NOMO-1 (cell line): ENCODE data around the gene STK35.
"Not testable (repeated sequence)": the region's sequence is repeated elsewhere in the genome, so short reads cannot be mapped to it uniquely, and the experiment has no call there.

Experiments
- DNase-seq, 2 experiments: peaks; one replicate each; lab custom pipeline; 2025; ENCODE audit not compliant: unreplicated experiment in 2 of 2; lab: John Stamatoyannopoulos, UW

STK35 gene

GRCh38 chr20:2156224-2156623, 54.6 kb downstream of the STK35 start:
- DNase-seq: no peak

- DNase-seq: no peak
Measured at GRCh38 chr20:2156666-2157624, 55.3 kb downstream of the STK35 start.

DNA sequence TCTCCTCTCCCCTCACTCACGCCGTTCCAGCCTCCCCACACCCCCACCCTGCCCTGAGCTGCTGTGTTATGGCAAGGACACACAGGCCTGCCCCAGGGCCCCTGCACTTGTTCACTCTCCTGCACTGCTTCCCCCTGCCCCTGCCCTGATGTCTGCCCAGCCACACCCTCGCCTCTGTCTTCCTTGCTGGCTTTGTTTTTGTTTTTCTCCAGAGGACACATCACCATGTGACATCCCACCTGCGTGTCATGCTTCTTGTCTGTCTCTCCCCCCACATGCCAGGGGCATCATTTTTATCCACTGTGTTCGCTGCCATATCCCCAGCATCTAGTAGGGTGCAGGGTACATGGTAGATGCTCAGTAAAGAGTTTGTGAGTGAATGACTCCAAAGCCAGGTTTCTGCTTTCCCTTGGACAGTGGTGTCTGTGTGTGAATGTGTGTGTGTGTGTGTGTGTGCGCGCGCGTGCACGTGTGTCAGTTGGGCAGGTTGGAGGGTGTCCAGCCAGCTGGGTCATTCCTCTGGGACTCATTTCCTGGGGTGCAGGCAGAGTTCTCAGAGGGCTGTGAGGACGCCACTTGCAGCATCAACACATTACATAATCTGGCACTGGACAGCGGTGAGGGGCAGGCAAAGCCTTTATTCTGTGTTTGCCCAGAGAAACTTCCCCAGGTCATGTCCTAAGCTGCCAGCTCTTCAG, 60.6 kb downstream of the STK35 start:
- no peak for DNase-seq

GRCh38 chr20:2162823-2163166, 61.2 kb downstream of the STK35 start:
- no peak for DNase-seq

DNA sequence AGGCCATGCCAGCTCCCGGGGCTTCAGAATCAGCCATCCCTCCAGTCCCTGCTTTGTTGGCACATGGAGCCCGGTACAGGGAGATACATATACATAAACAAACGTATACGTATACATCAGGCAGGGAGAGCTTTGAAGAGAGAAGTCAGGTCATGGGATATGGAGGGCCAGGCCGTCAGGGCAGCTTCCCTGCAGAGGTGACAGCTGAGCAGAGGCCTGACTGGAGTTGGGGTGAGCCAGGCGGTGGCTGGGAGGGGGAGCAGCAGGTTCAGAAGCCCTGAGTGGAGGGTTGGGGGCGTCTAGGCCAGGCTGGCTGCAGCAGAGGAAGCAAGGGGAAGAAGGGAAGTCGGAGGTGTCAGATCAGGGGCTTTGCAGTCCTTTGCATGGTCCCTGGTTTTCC, 61.7 kb downstream of the STK35 start:
- DNase-seq: no peak

- DNase-seq: no peak
Measured at GRCh38 chr20:2163757-2164156, 62.1 kb downstream of the STK35 start.

DNA sequence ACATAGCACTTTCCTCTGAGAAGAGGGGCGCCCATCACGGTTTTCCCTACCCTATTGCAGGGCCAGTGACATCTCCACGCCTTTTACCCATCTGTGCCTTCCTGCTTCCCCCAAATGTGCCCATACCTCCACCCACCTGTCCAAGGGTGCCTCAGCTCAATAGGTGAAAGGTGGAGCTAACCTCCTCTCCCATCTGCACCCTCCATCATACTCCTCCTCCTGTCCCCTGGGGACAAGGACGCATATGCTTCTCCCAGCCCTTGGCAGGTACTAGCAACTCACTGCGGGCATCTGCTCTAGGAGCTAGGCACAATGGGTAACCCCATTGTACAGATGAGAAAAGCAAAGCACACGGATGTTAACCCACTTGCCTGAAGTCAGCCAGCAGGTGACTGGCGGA, 62.8 kb downstream of the STK35 start:
- no peak for DNase-seq

DNA sequence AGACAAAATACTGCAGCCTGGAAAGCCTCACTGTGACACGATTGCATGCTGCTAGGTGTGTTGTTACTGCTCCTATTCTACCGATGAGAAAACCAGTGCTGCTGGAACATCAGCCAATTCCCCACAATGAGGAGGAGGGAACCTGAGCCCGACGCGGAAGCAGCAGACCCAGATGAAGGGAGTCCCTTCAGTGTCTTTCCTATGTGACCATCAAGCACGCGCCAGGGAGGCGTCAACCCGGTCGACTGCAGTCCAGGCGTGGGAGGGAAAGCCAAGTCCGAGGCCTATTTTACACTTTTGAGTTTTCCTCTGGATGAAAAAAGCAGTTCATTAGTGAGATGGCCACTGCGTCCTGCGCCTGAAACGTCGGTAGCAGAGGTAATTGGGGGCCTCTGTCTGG, 63.3 kb downstream of the STK35 start:
- DNase-seq: no peak

- DNase-seq: no peak
Measured at GRCh38 chr20:2165871-2166270, 64.2 kb downstream of the STK35 start.

GRCh38 chr20:2167112-2167511, 65.5 kb downstream of the STK35 start:
- DNase-seq: no peak

- no peak for DNase-seq
Measured at GRCh38 chr20:2168946-2169345, 67.3 kb downstream of the STK35 start.

DNA sequence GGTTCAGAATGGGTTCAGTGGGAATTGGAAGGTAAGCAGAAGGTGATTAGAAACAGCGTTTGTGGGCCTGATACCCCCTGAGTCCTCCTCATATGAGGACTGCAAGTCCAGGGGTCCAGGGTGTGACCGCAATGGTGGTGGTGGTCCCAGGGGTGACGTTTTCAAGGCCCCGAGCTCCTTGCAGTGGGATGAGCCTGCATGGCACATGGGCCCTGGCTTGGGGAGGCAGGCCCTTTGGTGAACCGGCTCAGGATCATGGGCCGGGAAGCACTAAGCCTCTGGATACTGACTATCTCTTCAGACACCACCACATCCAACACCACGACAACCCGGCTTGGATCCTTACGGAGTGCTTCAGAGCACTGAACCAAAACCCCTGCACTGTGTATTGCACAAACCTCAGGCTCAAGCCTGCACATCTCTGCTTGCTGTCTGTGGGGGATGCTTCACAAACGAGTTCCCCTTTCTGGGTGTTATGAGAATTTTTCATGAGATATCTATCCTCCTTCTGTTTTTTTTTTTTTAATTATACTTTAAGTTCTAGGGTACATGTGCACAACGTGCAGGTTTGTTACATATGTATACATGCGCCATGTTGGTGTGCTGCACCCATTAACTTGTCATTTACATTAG, 67.9 kb downstream of the STK35 start:
- peak; percentile 36 to 48 for DNase-seq

DNA sequence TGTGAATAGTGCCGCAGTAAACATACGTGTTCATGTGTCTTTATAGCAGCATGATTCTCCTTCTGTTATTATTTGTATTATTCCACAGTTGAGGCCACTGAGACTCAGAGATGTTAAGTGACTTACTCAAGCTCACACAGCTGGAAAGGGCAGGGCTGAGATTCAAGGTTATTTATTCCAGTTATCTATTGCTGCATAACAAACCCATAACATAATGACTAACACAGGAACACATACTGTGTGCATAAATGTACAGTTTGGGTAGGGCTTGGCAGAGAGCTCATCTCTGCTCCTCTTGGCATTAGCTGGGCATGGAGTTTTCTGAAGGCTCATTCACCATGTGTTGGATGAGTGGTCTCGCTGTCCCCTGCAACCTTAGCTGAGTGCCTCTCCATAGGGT, 68.8 kb downstream of the STK35 start:
- DNase-seq: no peak

DNA sequence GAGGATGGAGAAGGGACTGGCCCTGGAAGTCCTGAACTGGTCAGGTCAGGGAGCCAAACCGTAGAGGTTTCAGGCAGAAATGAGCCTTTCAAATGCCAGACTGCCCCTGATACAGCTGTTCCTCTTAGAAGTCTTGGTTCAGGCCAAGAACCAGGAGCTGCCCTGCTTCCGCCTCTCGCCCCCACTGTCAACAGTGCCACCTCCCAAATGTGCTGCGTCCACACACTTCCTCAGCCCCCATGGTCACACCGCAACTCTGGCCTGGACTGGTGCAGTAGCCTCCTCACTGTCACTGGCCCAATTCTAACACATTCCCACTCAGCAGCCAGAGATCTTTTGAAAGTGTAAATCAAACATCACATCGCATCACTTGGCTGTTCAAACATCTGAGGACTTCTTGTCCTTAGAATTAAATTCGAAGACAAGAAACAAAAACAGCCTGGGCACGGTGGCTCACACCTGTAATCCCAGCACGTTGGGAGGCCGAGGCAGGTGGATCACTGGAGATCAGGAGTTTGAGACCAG, 69.7 kb downstream of the STK35 start:
- DNase-seq: no peak

DNA sequence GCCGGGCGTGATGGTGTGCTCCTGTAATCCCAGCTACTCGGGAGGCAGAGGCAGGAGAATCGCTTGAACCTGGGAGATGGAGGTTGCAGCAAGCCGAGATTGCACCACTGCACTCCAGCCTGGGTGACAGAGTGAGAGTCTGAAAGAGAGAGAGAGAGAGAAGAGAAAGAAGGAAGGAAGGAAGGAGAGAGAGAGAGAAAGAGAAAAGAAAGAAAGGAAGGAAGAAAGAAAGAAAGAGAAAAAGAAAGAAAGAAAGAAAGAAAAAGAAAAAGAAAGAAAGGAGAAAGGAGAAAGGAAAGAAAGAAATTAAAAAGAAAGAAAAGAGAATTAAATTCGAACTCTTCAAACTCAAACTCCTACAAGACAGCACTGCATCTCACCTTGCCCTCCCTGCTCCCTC, 70.2 kb downstream of the STK35 start:
- not testable (repeated sequence) for DNase-seq

- peak; percentile 23 to 58 for DNase-seq
Measured at GRCh38 chr20:2172305-2173175, 70.9 kb downstream of the STK35 start.

DNA sequence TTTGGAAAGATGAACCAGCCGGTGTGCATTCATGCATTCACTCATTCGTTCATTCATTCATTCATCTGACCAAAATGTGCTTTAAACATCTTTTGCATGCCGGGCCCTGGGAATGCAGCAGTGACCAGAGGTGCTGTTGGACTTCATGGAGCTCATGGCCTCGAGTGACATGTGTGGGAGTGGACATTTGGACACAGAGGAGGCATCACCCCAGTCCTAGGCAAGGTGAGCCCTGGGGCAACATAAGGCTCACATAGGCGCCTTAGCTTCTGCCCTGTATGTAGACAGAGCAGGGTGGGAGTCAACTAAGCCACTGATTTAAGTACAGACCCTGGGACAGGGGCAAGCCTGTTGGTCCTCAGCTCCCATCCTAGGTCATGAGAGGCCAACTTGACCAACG, 71.6 kb downstream of the STK35 start:
- DNase-seq: no peak

DNA sequence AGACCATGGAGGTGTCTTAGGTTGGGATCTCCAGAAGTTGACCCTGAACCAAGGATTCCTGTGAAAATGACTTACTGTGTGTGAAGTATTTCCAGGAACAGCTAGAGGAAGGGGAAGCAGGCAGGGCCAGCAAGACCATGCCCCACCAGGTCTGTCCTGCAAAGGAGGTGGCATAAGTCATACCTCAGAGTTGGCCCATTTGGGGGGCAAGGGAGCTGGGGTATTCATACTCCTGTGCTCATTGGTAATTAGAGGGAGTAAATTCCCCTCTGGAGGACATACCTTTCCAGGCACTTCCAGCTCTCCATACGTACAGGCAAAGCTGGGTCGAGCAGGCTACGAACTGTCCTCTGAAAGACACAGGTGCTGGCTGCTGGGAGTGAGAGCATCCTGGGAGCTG, 72.4 kb downstream of the STK35 start:
- DNase-seq: no peak

- no peak for DNase-seq
Measured at GRCh38 chr20:2176946-2177345, 75.3 kb downstream of the STK35 start.
